ENCODE results near the gene ZC3HAV1. TPM values are rescaled to one million over a fixed set of nuclear protein-coding genes. Genes with fewer than 3 reads are reported as not detected.
"Not testable (repeated sequence)": the region's sequence is repeated elsewhere in the genome, so short reads cannot be mapped to it uniquely, and the experiment has no call there.

ZC3HAV1 gene
- total and polyA plus RNA-seq, 12 donors = 7.7 to 50.8 (median 37.1) TPM

DNA sequence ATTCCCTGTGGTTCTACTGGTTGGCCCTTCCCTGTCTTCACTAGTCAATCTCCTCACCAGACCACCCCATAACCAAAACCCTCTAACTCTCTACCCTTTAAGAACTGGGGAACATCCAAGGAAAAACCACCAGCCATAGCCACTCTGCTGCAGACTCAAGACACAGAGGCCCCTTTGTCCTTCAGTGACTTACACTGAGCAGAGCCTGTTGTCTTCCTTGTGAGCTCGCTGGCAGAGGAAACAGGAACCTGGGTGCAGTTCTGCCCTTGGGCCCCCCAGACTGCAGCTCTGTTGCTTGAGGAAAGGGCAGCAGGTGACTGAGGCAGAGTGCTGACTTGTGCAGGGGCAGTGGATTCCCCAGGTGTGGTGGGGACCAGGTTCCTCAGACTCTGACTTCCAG is 30.6 kb downstream of the ZC3HAV1 start:
- peaks cover 0 to 90% of the 10 kb centered on the region in 2 donors for H3K36me3 ChIP-seq (replicated peaks in 1 of 2)
- H3K9me3 ChIP-seq (replicated peaks in 1 of 3) = no peaks in the 10 kb centered on the region
- 77 to 100% (median 89%) methylated on average over 1 of the region's 1 CpG for WGBS, 4 donors
- H3K4me1 ChIP-seq (replicated peaks in 1 of 2) = peaks cover 0 to 6% of the 10 kb centered on the region in 2 donors
- no peak for DNase-seq
- H3K27me3 ChIP-seq = no peaks in the 10 kb centered on the region
- intact Hi-C loops (cut with DNase I) = loop anchor here (10.0 kb wide), 1 partner anchor 194 kb away; no protein-coding TSS in a partner anchor
- H3K4me3 ChIP-seq = no peak overlapping the region
- no peak overlapping the region for H3K27ac ChIP-seq
- TF ChIP-seq CTCF (IDR thresholded peaks at IDR 0.05) = no peak
- no peak for TF ChIP-seq POLR2A (IDR thresholded peaks at IDR 0.05)

DNA sequence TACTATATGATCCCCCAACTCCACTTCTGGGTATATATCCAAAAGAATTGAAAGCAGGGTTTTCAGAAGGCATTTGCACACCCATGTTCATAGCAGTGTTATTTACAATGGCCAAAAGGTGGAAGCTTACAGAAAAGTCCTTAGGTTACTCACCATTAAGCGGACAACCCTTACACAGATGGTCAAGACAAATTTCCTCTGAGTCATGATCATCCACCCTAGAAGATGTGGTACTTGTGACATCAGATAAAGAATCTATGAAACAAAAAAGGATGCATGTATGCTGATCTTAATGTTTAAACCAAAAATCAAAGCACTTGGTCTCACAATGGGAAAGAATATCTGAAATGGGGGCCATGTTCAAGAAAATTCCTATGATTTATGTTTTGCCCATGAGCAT is 31.1 kb downstream of the ZC3HAV1 start:
- DNase-seq = no peak
- Histone ChIP-seq H3K36me3 (replicated peaks in 1 of 2) (peaks cover 0 to 90% of the 10 kb centered on the region in 2 donors), H3K27ac (no peak overlapping the region), H3K4me3 (no peak overlapping the region), H3K9me3 (replicated peaks in 1 of 3) (no peaks in the 10 kb centered on the region), H3K27me3 (no peaks in the 10 kb centered on the region), H3K4me1 (replicated peaks in 1 of 2) (peaks cover 0 to 6% of the 10 kb centered on the region in 2 donors)
- intact Hi-C loops (cut with DNase I) = loop anchor here (10.0 kb wide), 1 partner anchor 194 kb away; no protein-coding TSS in a partner anchor
- no peak for TF ChIP-seq CTCF (IDR thresholded peaks at IDR 0.05)
- no peak for TF ChIP-seq POLR2A (IDR thresholded peaks at IDR 0.05)
- WGBS, 4 donors = 92 to 100% (median 93%) methylated on average over 1 of the region's 1 CpG

GRCh38 chr7:139077706-139078105 is 31.8 kb downstream of the ZC3HAV1 start:
- peaks cover 0 to 91% of the 10 kb centered on the region in 2 donors for H3K36me3 ChIP-seq (replicated peaks in 1 of 2)
- WGBS, 4 donors = 80 to 88% (median 84%) methylated on average over 5 of the region's 5 CpGs
- H3K4me1 ChIP-seq (replicated peaks in 1 of 2); H3K27me3 ChIP-seq; H3K27ac ChIP-seq; H3K9me3 ChIP-seq (replicated peaks in 1 of 3); DNase-seq; H3K4me3 ChIP-seq: not testable (repeated sequence)
- intact Hi-C loops (cut with DNase I) = loop anchor here (10.0 kb wide), 1 partner anchor 193 kb away; no protein-coding TSS in a partner anchor

- Histone ChIP-seq H3K27ac (no peak overlapping the region), H3K36me3 (replicated peaks in 1 of 2) (peaks cover 0 to 92% of the 10 kb centered on the region in 2 donors), H3K9me3 (replicated peaks in 1 of 3) (no peaks in the 10 kb centered on the region), H3K4me1 (replicated peaks in 1 of 2) (peaks cover 0 to 6% of the 10 kb centered on the region in 2 donors), H3K27me3 (no peaks in the 10 kb centered on the region), H3K4me3 (no peak overlapping the region)
- DNase-seq = no peak
- intact Hi-C loops (cut with DNase I) = loop anchor here (10.0 kb wide), 1 partner anchor 191 kb away; no protein-coding TSS in a partner anchor
- 87 to 91% (median 88%) methylated on average over 11 of the region's 11 CpGs for WGBS, 4 donors
- TF ChIP-seq CTCF (IDR thresholded peaks at IDR 0.05) (no peak), POLR2A (IDR thresholded peaks at IDR 0.05) (no peak)
These were observed 33.4 kb downstream of the ZC3HAV1 start for GRCh38 chr7:139075871-139076686.

Measured in adrenal gland (tissue), 12 donors.